Measurements from ENCODE around the gene SESTD1. TPM values are rescaled to one million over a fixed set of nuclear protein-coding genes. Genes with fewer than 3 reads are reported as not detected.

The SESTD1 gene
- total RNA-seq, 1 donor from 2014 or later: 15.3 TPM

DNA sequence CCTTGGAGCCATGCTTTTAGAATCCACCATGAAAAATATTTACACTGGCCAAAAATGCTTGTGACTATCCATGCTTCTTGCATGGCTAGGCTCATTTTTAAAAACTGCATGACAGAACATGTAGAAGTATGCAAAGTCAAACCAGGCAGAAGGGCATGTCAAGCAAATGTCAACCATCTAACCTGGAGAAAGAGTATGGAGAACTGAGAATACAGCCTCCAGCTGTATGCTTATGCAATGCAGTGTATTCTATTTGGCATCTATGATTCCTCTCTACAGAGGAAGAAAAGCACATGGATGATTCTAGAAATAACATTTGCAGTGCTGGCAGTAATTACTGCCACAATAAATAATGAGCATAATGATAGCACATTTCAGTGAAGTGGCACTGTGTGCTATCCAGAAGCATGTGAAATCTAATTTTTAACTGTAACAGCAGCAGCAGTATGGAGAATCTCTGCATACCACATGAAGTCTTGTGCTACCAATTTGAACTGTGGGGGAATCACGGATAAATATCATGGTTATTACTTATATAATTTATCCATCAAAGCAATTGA is 127.4 kb downstream of the SESTD1 start:
- peak; percentile 84 for DNase-seq (ENCODE audit: low read depth)
- TF ChIP-seq, protein P1, sequence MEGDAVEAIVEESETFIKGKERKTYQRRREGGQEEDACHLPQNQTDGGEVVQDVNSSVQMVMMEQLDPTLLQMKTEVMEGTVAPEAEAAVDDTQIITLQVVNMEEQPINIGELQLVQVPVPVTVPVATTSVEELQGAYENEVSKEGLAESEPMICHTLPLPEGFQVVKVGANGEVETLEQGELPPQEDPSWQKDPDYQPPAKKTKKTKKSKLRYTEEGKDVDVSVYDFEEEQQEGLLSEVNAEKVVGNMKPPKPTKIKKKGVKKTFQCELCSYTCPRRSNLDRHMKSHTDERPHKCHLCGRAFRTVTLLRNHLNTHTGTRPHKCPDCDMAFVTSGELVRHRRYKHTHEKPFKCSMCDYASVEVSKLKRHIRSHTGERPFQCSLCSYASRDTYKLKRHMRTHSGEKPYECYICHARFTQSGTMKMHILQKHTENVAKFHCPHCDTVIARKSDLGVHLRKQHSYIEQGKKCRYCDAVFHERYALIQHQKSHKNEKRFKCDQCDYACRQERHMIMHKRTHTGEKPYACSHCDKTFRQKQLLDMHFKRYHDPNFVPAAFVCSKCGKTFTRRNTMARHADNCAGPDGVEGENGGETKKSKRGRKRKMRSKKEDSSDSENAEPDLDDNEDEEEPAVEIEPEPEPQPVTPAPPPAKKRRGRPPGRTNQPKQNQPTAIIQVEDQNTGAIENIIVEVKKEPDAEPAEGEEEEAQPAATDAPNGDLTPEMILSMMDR (IDR thresholded peaks at IDR 0.05; ENCODE audit: insufficient read depth, low read length, severe bottlenecking): no peak
- no peak for FAIRE-seq
- Histone ChIP-seq H3K36me3 (ENCODE audit: control insufficient read depth, insufficient read depth, low read length) (peaks cover 3% of the 10 kb centered on the region), H3K27me3 (ENCODE audit: control insufficient read depth, insufficient read depth, low read length) (no peaks in the 10 kb centered on the region), H3K4me3 (ENCODE audit: low read depth, low read length) (no peak overlapping the region)

DNA sequence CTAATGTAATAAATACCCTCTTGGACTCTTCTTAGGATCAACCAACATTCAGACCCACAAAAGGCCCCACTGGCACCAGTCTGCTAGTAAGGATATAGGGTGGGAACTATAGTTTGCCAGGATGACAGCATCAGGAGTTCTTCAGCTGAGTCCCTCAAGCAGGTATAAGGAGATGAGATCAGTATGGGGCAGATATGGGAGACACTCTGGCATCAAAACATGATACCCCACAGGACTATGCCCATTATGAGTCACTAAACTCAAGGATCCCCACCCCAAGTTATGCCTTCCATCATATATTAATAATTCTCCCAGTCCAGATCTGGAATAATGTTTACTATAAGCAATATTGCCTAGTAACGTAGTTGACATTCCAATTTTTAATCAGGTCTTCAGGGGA is 131.6 kb downstream of the SESTD1 start:
- TF ChIP-seq, protein P1 (IDR thresholded peaks at IDR 0.05; ENCODE audit: insufficient read depth, low read length, severe bottlenecking): no peak
- no peaks in the 10 kb centered on the region for H3K36me3 ChIP-seq (ENCODE audit: control insufficient read depth, insufficient read depth, low read length)
- H3K4me3 ChIP-seq (ENCODE audit: low read depth, low read length): no peak overlapping the region
- no peak for FAIRE-seq
- DNase-seq (ENCODE audit: low read depth): no peak
- H3K27me3 ChIP-seq (ENCODE audit: control insufficient read depth, insufficient read depth, low read length): no peaks in the 10 kb centered on the region

DNA sequence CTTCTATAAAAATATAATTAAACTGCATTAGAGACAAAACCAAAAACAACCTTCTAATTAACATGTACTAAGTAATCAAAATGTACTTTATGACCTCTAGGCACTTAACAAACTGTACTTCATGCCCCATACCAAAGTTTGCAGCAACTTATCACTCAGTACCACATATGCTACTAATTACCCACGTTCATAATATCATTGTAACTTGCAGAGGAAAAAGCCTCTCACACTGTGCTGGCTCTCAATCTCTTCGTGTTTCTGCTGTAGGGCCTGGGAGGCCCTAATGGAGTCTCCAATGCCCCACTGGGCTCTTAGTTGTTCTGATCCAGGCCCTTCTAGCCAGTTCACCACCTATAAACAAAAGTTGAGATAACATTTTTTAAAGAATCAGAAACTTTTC is 132.6 kb downstream of the SESTD1 start:
- FAIRE-seq (no peak), DNase-seq (ENCODE audit: low read depth) (no peak)
- Histone ChIP-seq H3K4me3 (ENCODE audit: low read depth, low read length) (no peak overlapping the region), H3K36me3 (ENCODE audit: control insufficient read depth, insufficient read depth, low read length) (peaks cover 2% of the 10 kb centered on the region), H3K27me3 (ENCODE audit: control insufficient read depth, insufficient read depth, low read length) (no peaks in the 10 kb centered on the region)
- TF ChIP-seq, protein P1 (IDR thresholded peaks at IDR 0.05; ENCODE audit: insufficient read depth, low read length, severe bottlenecking): no peak

DNA sequence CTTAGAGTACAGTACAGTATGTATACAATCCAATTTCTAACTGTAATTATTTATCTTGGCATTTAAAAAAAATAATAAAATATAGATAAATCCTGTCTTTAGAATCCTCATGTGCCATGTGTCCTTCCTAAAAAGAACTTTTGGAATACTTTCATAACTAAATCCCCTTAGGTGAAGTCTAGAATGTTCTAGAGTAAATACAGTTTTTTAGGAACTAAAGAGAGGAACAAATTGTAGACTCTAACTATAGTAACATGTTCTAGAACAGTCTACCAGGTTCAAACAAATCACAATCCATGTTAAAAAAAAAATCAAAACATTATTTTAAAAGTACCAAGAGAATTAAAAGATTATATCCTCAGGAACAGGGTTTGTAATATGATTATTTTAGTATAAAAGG is 134.1 kb downstream of the SESTD1 start:
- H3K27me3 ChIP-seq (ENCODE audit: control insufficient read depth, insufficient read depth, low read length): no peaks in the 10 kb centered on the region
- no peak for FAIRE-seq
- DNase-seq (ENCODE audit: low read depth): no peak

DNA sequence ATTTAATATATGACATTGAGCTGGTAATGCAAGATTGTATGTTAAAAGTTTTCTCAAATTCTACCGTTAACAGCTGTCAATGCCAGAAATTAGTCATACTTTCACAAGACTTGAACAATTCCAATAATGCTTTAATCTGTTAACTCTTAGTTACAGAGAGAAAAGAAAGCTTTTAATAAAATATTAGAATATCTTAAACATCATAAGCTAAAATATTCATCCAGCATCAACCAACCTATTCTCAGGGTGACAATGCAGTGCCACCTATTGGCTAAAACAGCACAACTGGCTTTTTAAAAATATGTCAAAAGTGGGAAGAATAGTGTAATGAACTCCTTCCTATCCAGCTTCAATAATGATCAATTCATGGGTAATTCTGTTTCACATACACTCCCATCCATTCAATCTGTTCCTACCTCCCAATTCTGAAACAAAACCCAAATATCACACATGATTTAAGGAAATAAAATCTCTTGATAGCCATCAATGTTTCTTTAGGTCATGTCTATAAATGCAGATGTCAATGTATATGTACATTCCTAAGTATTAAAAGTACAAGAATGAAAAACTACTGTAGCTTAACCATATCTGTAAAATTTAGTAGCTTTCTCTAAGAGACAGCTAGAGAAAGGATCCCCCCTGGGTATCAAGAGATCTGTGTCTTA is 134.9 kb downstream of the SESTD1 start:
- Histone ChIP-seq H3K36me3 (ENCODE audit: control insufficient read depth, insufficient read depth, low read length) (peaks cover 2% of the 10 kb centered on the region), H3K27me3 (ENCODE audit: control insufficient read depth, insufficient read depth, low read length) (no peaks in the 10 kb centered on the region), H3K4me3 (ENCODE audit: low read depth, low read length) (no peak overlapping the region)
- TF ChIP-seq, protein P1 (IDR thresholded peaks at IDR 0.05; ENCODE audit: insufficient read depth, low read length, severe bottlenecking): peak; percentile 48
- FAIRE-seq: no peak
- peak; percentile 23 for DNase-seq (ENCODE audit: low read depth)

More for the DNA sequence above, 134.1 kb downstream of the SESTD1 start:
- TF ChIP-seq, protein P1 (IDR thresholded peaks at IDR 0.05; ENCODE audit: insufficient read depth, low read length, severe bottlenecking): no peak
- Histone ChIP-seq H3K36me3 (ENCODE audit: control insufficient read depth, insufficient read depth, low read length) (peaks cover 2% of the 10 kb centered on the region), H3K4me3 (ENCODE audit: low read depth, low read length) (no peak overlapping the region)

All from bronchial epithelial cell (primary cell).